IPS-11a (cell line): Measurements from ENCODE around the gene BRI3.

Source experiments
- H3K4me3 ChIP-seq: one replicate; pipeline ENCODE4 v1.5.1; 2013; ENCODE audit warnings: low read depth, low read length, control low read depth

The BRI3 gene

GRCh38 chr7:98251601-98252424, 29.7 kb upstream of the BRI3 start, which contains the start of gene TECPR1:
Gene TECPR1 (minus strand): TSS chr7:98252232. CDS start chr7:98246146, 6,086 bp downstream.
- H3K4me3 ChIP-seq = peak within 1 kb of the TSS; percentile 88

- H3K4me3 ChIP-seq = peak overlapping the region; percentile 88
Measured at GRCh38 chr7:98252425-98253054, 28.9 kb upstream of the BRI3 start.

GRCh38 chr7:98254516-98254915, 27.0 kb upstream of the BRI3 start:
- no peak overlapping the region for H3K4me3 ChIP-seq

- H3K4me3 ChIP-seq = no peak overlapping the region
Measured at GRCh38 chr7:98254951-98255610, 26.4 kb upstream of the BRI3 start.

GRCh38 chr7:98256431-98256830, 25.1 kb upstream of the BRI3 start:
- H3K4me3 ChIP-seq = no peak overlapping the region

- H3K4me3 ChIP-seq = no peak overlapping the region
Measured at GRCh38 chr7:98257701-98258100, 23.8 kb upstream of the BRI3 start.

- no peak overlapping the region for H3K4me3 ChIP-seq
Measured at GRCh38 chr7:98265841-98266271, 15.6 kb upstream of the BRI3 start.

GRCh38 chr7:98266840-98267239, 14.6 kb upstream of the BRI3 start:
- no peak overlapping the region for H3K4me3 ChIP-seq

GRCh38 chr7:98267303-98267702, 14.2 kb upstream of the BRI3 start:
- no peak overlapping the region for H3K4me3 ChIP-seq

- no peak overlapping the region for H3K4me3 ChIP-seq
Measured at GRCh38 chr7:98276241-98276761, 5.2 kb upstream of the BRI3 start.

- H3K4me3 ChIP-seq = no peak overlapping the region
Measured at GRCh38 chr7:98278408-98278807, 3.1 kb upstream of the BRI3 start.

- H3K4me3 ChIP-seq = no peak overlapping the region
Measured at GRCh38 chr7:98278936-98279335, 2.5 kb upstream of the BRI3 start.

- peak overlapping the region; percentile 57 for H3K4me3 ChIP-seq
Measured at GRCh38 chr7:98280296-98280695, 1.2 kb upstream of the BRI3 start.

- peak overlapping the region; percentile 50 for H3K4me3 ChIP-seq
Measured at GRCh38 chr7:98281757-98282606, 496 bp downstream of the BRI3 start.

- H3K4me3 ChIP-seq = peak overlapping the region; percentile 50
Measured at GRCh38 chr7:98282703-98283102, 1.2 kb downstream of the BRI3 start.

GRCh38 chr7:98283127-98283886, 1.8 kb downstream of the BRI3 start:
- H3K4me3 ChIP-seq = no peak overlapping the region

- H3K4me3 ChIP-seq = no peak overlapping the region
Measured at GRCh38 chr7:98283887-98284222, 2.4 kb downstream of the BRI3 start.

GRCh38 chr7:98284335-98285036, 3.0 kb downstream of the BRI3 start:
- H3K4me3 ChIP-seq = no peak overlapping the region
